GM13977 (cell line): Measurements from ENCODE around the gene TTC13.

Source experiments
- DNase-seq: peaks from one replicate; pipeline ENCODE4 v3.0.0; 2012; ENCODE audit warnings: low spot score
- CTCF ChIP-seq: IDR thresholded peaks from 2 replicates; pipeline ENCODE4 v1.5.1; 2012; ENCODE audit warnings: mild to moderate bottlenecking, control low read depth; ENCODE audit not compliant: insufficient read depth; ENCODE audit errors: extremely low read depth, missing control alignments
- in situ Hi-C: fragments of 300-500 bp; cut with MboI; formaldehyde crosslinking; loops from one replicate; pipeline ENCODE4 v1.12.0; 2022; ENCODE audit warnings: low sequenced_read_pairs, low pct_unique_long_range_greater_than_20kb, mixed read lengths, inconsistent platforms; ENCODE audit not compliant: unreplicated experiment

The TTC13 gene

GRCh38 chr1:230939806-230940489 is 38.7 kb downstream of the TTC13 start:
- DNase-seq, result no peak
- in situ Hi-C loops, result no loop called here
- no peak for TF ChIP-seq CTCF

- DNase-seq, result no peak
- no peak for TF ChIP-seq CTCF
- in situ Hi-C loops, result no loop called here
Observed at GRCh38 chr1:230938924-230939368, 39.7 kb downstream of the TTC13 start.

GRCh38 chr1:230937371-230937770 is 41.3 kb downstream of the TTC13 start:
- no peak for TF ChIP-seq CTCF
- DNase-seq, result no peak
- in situ Hi-C loops, result no loop called here

GRCh38 chr1:230936475-230936874 is 42.2 kb downstream of the TTC13 start:
- in situ Hi-C loops, result no loop called here
- no peak for DNase-seq
- no peak for TF ChIP-seq CTCF

- no peak for DNase-seq
- TF ChIP-seq CTCF, result no peak
- in situ Hi-C loops, result no loop called here
Observed at GRCh38 chr1:230935852-230936251, 42.8 kb downstream of the TTC13 start.

GRCh38 chr1:230930986-230931385 is 47.7 kb downstream of the TTC13 start:
- no peak for TF ChIP-seq CTCF
- no peak for DNase-seq
- in situ Hi-C loops, result no loop called here
